OCI-LY3 (cell line): ENCODE results near the gene DKK3.

Experiments used
- H2AFZ ChIP-seq: fragments of 200-600, 300-600 bp; shearing (Covaris generic); 2 replicates; pipeline ENCODE4 v1.6.0; 2014; ENCODE audit warnings: antibody characterized with exemption, low read depth, low read length
- H3K27ac ChIP-seq: fragments of 200-600, 300-600 bp; sonication (generic); 2 replicates; pipeline ENCODE4 v1.5.1; 2014; ENCODE audit warnings: mild to moderate bottlenecking, low read length, moderate library complexity, mixed read lengths
- H3K27me3 ChIP-seq: fragments of 200-600, 300-600 bp; sonication (generic); 2 replicates; pipeline ENCODE4 v1.6.1; 2014; ENCODE audit warnings: low read depth, low read length, mixed read lengths
- H3K36me3 ChIP-seq: fragments of 200-600, 300-600 bp; sonication (generic); replicated peaks from 2 replicates; pipeline ENCODE3; 2014; ENCODE audit warnings: low read depth, low read length, mixed read lengths
- H3K4me1 ChIP-seq: fragments of 300-600, 200-600 bp; sonication (generic); 2 replicates; pipeline ENCODE4 v1.6.1; 2014; ENCODE audit warnings: low read length, mixed read lengths
- H3K4me2 ChIP-seq: fragments of 200-600, 300-600 bp; sonication (generic); 2 replicates; pipeline ENCODE4 v1.6.1; 2014; ENCODE audit warnings: low read length, mixed read lengths
- H3K4me3 ChIP-seq: fragments of 300-600, 200-600 bp; sonication (generic); 2 replicates; pipeline ENCODE4 v1.5.1; 2014; ENCODE audit warnings: antibody characterized with exemption, mild to moderate bottlenecking, low read length, moderate library complexity
- H3K79me2 ChIP-seq: fragments of 300-600, 200-600 bp; shearing (Covaris generic); 2 replicates; pipeline ENCODE4 v1.6.1; 2014; ENCODE audit warnings: mild to moderate bottlenecking, low read length, mixed read lengths
- H3K9ac ChIP-seq: fragments of 300-600, 200-600 bp; shearing (Covaris generic); 2 replicates; pipeline ENCODE4 v1.6.0; 2014; ENCODE audit warnings: mild to moderate bottlenecking, low read length, moderate library complexity
- H3K9me3 ChIP-seq: fragments of 200-600, 300-600 bp; shearing (Covaris generic); 2 replicates; pipeline ENCODE4 v1.6.1; 2014; ENCODE audit warnings: low read length, mixed read lengths; ENCODE audit not compliant: insufficient read depth
- H4K20me1 ChIP-seq: fragments of 200-600, 300-600 bp; sonication (generic); 2 replicates; pipeline ENCODE4 v1.6.1; 2016; ENCODE audit warnings: low read length, mixed read lengths; ENCODE audit not compliant: insufficient read depth
- CTCF ChIP-seq: fragments of 200-600, 300-600 bp; sonication (generic); IDR thresholded peaks from 2 replicates; pipeline ENCODE4 v1.5.1; 2014; ENCODE audit warnings: antibody characterized with exemption, low read length, low read depth
- EZH2phosphoT487 ChIP-seq: fragments of 200-600 bp; shearing (Covaris generic); IDR thresholded peaks from 2 replicates; pipeline ENCODE4 v1.6.1; 2018; ENCODE audit warnings: antibody characterized with exemption, mixed run types, low read depth

DKK3 gene

GRCh38 chr11:11946878-11947277, 61.5 kb downstream of the DKK3 start:
- Histone ChIP-seq H3K27me3 (no peaks in the 10 kb centered on the region), H2AFZ (no peak overlapping the region), H3K4me3 (no peak overlapping the region), H3K79me2 (no peaks in the 10 kb centered on the region), H3K9me3 (no peaks in the 10 kb centered on the region), H4K20me1 (no peaks in the 10 kb centered on the region), H3K4me1 (no peaks in the 10 kb centered on the region), H3K9ac (no peak overlapping the region), H3K36me3 (peaks cover 12% of the 10 kb centered on the region), H3K27ac (no peak overlapping the region), H3K4me2 (no peak overlapping the region)
- no peak for TF ChIP-seq EZH2phosphoT487
- no peak for TF ChIP-seq CTCF

DNA sequence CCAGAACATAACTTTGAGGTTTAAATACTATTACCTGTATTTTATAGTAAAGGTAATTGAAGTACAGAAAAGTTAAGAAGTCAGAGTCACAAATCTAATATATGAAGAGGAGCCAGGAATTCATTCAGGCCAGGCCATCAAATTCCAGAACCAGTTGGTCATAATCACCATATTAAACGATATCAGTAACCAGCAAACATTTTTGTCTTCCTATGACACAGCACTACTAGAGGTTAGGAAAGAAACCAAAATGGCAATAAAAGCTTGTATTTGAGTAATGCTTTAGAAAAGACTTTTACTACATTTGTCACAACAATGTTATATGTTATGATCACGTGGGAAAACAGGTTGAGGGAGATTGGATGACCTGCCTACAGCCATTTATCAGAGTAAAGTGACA, 62.2 kb downstream of the DKK3 start:
- no peaks in the 10 kb centered on the region for H3K4me1 ChIP-seq
- no peak overlapping the region for H3K27ac ChIP-seq
- TF ChIP-seq EZH2phosphoT487 (no peak), CTCF (no peak)
- H2AFZ ChIP-seq: no peak overlapping the region
- H3K4me3 ChIP-seq: no peak overlapping the region
- H3K79me2 ChIP-seq: no peaks in the 10 kb centered on the region
- no peaks in the 10 kb centered on the region for H4K20me1 ChIP-seq
- no peaks in the 10 kb centered on the region for H3K27me3 ChIP-seq
- no peaks in the 10 kb centered on the region for H3K9me3 ChIP-seq
- H3K9ac ChIP-seq: no peak overlapping the region
- peaks cover 8% of the 10 kb centered on the region for H3K36me3 ChIP-seq
- no peak overlapping the region for H3K4me2 ChIP-seq

DNA sequence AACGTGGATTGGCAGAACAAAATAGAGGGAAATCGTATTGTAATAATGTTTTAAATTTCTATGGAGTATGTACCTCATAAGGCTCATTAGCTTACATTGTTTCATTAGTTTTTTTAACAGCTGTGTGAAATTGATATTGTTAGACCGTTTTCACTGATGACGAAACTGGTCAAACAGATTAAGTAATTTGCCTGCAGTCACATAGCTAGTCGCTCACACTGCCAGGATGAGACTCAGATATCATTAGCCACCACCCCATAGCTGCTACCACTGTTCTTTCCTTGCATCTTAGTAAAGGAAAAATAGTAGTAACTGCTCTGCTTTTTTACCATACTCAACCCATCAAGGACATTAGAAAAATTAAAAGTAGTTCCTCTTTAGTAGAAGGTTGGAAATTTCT, 64.0 kb downstream of the DKK3 start:
- no peak overlapping the region for H2AFZ ChIP-seq
- peaks cover 9% of the 10 kb centered on the region for H3K36me3 ChIP-seq
- no peaks in the 10 kb centered on the region for H3K4me1 ChIP-seq

DNA sequence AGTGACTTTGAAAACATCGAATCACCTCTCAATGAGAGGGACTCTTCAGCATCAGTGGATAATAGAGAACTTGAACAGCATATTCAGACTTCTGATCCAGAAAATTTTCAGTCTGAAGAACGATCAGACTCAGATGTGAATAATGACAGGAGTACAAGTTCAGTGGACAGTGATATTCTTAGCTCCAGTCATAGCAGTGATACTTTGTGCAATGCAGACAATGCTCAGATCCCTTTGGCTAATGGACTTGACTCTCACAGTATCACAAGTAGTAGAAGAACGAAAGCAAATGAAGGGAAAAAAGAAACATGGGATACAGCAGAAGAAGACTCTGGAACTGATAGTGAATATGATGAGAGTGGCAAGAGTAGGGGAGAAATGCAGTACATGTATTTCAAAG, 65.8 kb downstream of the DKK3 start:
- Histone ChIP-seq H3K4me3 (no peak overlapping the region), H3K27me3 (no peaks in the 10 kb centered on the region), H3K27ac (no peak overlapping the region), H2AFZ (no peak overlapping the region), H3K9ac (no peak overlapping the region), H4K20me1 (no peaks in the 10 kb centered on the region), H3K9me3 (no peaks in the 10 kb centered on the region), H3K36me3 (peaks cover 12% of the 10 kb centered on the region), H3K4me1 (no peaks in the 10 kb centered on the region), H3K79me2 (no peaks in the 10 kb centered on the region), H3K4me2 (no peak overlapping the region)
- TF ChIP-seq CTCF (no peak), EZH2phosphoT487 (no peak)

More for the DNA sequence above, 64.0 kb downstream of the DKK3 start:
- Histone ChIP-seq H3K27me3 (no peaks in the 10 kb centered on the region), H3K4me2 (no peak overlapping the region), H3K4me3 (no peak overlapping the region), H3K27ac (no peak overlapping the region), H3K9me3 (no peaks in the 10 kb centered on the region), H4K20me1 (no peaks in the 10 kb centered on the region), H3K9ac (no peak overlapping the region), H3K79me2 (no peaks in the 10 kb centered on the region)
- no peak for TF ChIP-seq EZH2phosphoT487
- no peak for TF ChIP-seq CTCF
